Measurements from ENCODE around the gene DUSP6. TPM values are rescaled to one million over a fixed set of nuclear protein-coding genes. Genes with fewer than 3 reads are reported as not detected.
A peak's percentile ranks its signal among the peaks of the same experiment; 100 is the strongest.
"Not testable (repeated sequence)": the region's sequence is repeated elsewhere in the genome, so short reads cannot be mapped to it uniquely, and the experiment has no call there.

The DUSP6 gene
- total RNA-seq, 4 donors from 2014 or later = 31.0 to 40.2 (median 33.8) TPM

DNA sequence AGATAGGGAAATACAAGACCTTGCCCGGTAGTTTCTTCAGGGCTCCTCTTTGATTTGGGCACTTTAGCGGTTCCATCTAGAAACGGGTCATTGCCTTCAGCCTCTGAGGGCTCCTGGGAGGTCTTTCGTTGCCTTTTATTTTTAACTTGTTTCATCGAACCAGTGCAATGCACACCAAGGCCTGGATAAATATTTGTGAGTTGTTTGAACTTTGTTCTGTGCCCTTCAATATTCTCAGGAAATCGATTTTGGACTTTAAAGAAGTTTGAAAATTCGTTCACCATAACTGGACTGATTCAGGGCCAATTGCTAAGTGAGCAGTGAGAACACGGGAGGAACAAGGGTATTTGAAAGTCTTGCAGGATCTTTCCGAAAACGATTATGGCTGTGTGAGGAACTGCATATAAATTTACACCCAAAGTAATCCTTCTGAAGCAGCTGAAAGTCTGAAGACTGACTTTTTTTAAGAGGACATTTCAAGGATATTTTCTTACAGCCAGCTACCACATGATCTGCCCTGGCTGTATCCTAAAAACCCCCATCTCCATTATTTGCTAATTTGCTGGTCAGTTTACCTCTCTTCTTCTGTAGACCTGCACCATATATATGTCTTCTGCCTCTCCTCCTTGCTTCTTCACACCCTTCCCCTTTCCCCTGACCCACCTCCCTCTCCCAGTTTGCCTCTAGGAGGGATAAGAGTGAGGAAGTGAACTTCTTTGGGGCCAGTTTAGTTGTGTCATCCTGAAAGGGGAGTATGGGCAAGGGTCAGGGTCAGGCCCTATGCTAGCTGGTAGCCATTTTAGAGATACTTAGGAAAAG lies 8.0 kb downstream of the DUSP6 start:
- Histone ChIP-seq H3K36me3 (peaks cover 0 to 10% of the 10 kb centered on the region in 2 donors), H3K4me1 (peaks cover 0 to 25% of the 10 kb centered on the region in 2 donors), H3K27ac (no peak overlapping the region), H3K4me3 (replicated peaks in 1 of 3) (no peak overlapping the region), H3K27me3 (no peaks in the 10 kb centered on the region), H3K9me3 (no peaks in the 10 kb centered on the region)
- WGBS, 2 donors = 84 to 85% methylated on average over 10 of the region's 10 CpGs
- TF ChIP-seq POLR2A (IDR thresholded peaks at IDR 0.05) = no peak
- intact Hi-C loops (cut with DNase I) = no loop called here
- DNase-seq = no peak

DNA sequence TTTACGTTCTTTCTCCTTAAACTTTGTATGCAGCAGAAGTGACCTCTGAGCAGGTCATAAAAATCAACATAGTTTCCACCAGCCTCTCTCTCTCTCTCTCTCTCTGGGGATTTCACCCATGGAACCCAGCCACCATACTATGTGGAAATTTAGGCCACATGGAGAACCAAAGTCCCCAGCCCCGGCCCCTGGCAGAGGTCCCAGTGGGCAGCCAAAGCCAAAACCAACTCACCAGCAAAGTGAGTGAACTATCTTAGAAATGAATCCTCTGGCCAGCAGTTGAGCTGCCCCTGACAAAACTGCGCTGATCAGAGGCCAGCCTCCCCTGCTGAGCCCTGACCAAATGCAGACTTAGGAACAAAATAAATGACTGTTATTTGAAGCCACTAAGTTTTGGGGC lies 9.2 kb downstream of the DUSP6 start:
- Histone ChIP-seq H3K9me3 (no peaks in the 10 kb centered on the region), H3K27ac (no peak overlapping the region), H3K27me3 (no peaks in the 10 kb centered on the region), H3K4me3 (replicated peaks in 1 of 3) (no peak overlapping the region), H3K4me1 (peaks cover 0 to 15% of the 10 kb centered on the region in 2 donors), H3K36me3 (peaks cover 0 to 1% of the 10 kb centered on the region in 2 donors)
- 54 to 67% methylated on average over 3 of the region's 3 CpGs for WGBS, 2 donors
- peak; percentile 20 to 25 for DNase-seq
- intact Hi-C loops (cut with DNase I) = no loop called here
- no peak for TF ChIP-seq POLR2A (IDR thresholded peaks at IDR 0.05)
- TF ChIP-seq, protein P1, sequence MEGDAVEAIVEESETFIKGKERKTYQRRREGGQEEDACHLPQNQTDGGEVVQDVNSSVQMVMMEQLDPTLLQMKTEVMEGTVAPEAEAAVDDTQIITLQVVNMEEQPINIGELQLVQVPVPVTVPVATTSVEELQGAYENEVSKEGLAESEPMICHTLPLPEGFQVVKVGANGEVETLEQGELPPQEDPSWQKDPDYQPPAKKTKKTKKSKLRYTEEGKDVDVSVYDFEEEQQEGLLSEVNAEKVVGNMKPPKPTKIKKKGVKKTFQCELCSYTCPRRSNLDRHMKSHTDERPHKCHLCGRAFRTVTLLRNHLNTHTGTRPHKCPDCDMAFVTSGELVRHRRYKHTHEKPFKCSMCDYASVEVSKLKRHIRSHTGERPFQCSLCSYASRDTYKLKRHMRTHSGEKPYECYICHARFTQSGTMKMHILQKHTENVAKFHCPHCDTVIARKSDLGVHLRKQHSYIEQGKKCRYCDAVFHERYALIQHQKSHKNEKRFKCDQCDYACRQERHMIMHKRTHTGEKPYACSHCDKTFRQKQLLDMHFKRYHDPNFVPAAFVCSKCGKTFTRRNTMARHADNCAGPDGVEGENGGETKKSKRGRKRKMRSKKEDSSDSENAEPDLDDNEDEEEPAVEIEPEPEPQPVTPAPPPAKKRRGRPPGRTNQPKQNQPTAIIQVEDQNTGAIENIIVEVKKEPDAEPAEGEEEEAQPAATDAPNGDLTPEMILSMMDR (IDR thresholded peaks at IDR 0.05) = no peak

DNA sequence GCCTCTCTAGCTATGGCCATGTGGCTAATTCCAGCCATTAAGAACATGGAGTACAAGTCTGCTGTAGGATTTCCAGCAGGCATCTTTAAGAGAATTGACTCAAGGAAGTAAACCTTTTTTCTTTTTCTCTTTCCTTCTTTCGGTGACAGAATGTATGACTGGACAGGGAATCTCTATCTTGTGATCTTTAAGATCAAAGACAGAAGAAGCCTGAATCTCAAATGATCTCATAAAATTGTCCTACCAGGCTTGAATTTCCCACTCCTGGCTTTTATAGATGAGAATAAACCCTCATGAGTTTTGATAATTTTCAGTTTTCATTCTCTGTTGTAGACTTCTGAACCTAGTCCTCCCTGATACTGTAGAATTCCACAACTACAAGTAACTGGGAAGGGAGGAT lies 11.4 kb downstream of the DUSP6 start:
- H3K4me1 ChIP-seq = peaks cover 0 to 15% of the 10 kb centered on the region in 2 donors
- TF ChIP-seq POLR2A (IDR thresholded peaks at IDR 0.05) = no peak
- TF ChIP-seq, protein P1 (IDR thresholded peaks at IDR 0.05) = no peak
- intact Hi-C loops (cut with DNase I) = no loop called here
- no peak overlapping the region for H3K27ac ChIP-seq
- H3K4me3 ChIP-seq (replicated peaks in 1 of 3) = no peak overlapping the region
- WGBS, 2 donors = 95% methylated on average over 1 of the region's 1 CpG
- H3K9me3 ChIP-seq = no peaks in the 10 kb centered on the region
- DNase-seq = no peak
- no peaks in the 10 kb centered on the region for H3K27me3 ChIP-seq
- no peaks in the 10 kb centered on the region for H3K36me3 ChIP-seq

DNA sequence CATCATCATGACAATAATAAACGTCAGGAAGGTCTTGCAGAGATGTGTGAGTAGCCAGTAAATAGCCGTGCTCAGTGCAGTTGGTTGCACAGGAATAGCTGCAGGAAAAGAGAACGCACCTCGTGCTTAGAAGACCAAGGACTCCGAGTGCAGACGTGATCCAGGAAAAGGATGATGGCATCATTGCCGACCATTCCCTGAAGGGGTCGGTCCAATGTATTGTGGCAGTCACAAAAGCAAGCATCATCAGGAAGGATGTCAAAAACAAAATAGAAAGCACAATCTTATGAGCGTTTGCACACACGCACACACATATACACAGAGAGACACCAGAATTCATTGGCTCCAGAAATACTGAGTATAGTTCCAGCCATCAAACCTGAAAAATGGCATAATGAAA lies 12.8 kb downstream of the DUSP6 start:
- Histone ChIP-seq H3K36me3 (no peaks in the 10 kb centered on the region), H3K9me3 (no peaks in the 10 kb centered on the region), H3K4me3 (replicated peaks in 1 of 3) (no peak overlapping the region), H3K27ac (no peak overlapping the region), H3K4me1 (peaks cover 0 to 1% of the 10 kb centered on the region in 2 donors), H3K27me3 (no peaks in the 10 kb centered on the region)
- intact Hi-C loops (cut with DNase I) = no loop called here
- TF ChIP-seq POLR2A (IDR thresholded peaks at IDR 0.05) = no peak
- TF ChIP-seq, protein P1 (IDR thresholded peaks at IDR 0.05) = no peak
- 80 to 81% methylated on average over 10 of the region's 10 CpGs for WGBS, 2 donors
- no peak for DNase-seq

DNA sequence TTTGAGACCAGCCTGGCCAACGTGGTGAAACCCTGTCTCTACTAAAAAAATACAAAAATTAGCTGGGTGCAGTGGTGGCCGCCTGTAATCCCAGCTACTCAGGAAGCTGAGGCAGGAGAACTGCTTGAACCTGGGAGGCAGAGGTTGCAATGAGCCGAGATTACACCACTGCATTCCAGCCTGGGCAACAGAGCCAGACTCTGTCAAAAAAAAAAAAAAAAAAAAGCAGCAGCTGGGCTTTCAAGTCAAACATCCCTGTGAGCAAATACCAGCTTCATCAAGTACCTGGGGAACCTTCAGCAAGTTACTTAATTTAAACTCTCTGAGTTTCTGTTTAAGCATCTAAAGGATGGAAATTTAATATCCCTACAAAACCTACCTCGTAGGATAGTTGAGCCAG lies 15.2 kb downstream of the DUSP6 start:
- H3K27me3 ChIP-seq; intact Hi-C loops (cut with DNase I): not testable (repeated sequence)

DNA sequence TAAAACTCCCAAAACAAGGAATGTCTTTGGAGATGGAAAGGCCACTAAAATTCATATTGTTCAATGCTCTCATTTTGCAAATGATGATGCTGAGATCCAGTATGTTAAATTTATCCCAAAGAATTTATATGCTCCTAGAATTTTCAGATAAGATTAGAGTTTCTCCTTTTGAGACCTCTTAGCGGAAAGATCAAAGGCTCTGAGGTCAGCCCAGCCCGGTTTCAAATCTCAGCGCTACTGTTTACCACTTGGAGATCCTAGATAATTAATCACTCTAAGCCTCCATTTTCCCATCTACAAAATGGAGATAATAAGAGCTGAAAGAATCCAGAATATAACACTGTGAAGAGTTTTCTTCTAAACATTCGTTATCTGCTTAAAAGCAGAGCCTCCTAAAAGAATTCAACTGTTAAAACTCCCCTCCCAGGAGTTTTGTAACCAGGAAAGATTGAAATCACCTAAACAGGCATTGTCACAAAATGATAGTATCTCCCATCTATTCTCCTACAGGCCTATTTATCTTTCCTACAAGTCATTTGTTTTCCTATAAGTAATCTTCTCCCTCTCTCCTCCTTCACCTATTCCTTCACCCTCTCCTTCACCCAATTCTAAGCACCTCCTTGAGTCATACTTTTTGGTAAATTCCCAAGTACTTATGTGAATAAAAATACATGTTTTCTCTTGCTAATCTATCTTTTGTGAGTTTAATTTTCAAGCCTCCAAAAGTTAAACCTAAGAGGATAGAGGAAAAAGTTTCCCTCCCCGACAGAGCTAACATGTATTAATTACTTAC lies 16.7 kb downstream of the DUSP6 start:
- TF ChIP-seq, protein P1 (IDR thresholded peaks at IDR 0.05) = no peak
- TF ChIP-seq POLR2A (IDR thresholded peaks at IDR 0.05) = no peak
- no peak for DNase-seq
- intact Hi-C loops (cut with DNase I) = no loop called here

More for the DNA sequence above, 15.2 kb downstream of the DUSP6 start:
- H3K36me3 ChIP-seq; DNase-seq; H3K4me1 ChIP-seq; H3K27ac ChIP-seq; H3K9me3 ChIP-seq; H3K4me3 ChIP-seq (replicated peaks in 1 of 3): not testable (repeated sequence)
- WGBS, 2 donors = 85 to 90% methylated on average over 4 of the region's 4 CpGs

More for the DNA sequence above, 16.7 kb downstream of the DUSP6 start:
- Histone ChIP-seq H3K4me1 (no peaks in the 10 kb centered on the region), H3K9me3 (no peaks in the 10 kb centered on the region), H3K4me3 (replicated peaks in 1 of 3) (no peak overlapping the region), H3K27me3 (no peaks in the 10 kb centered on the region), H3K36me3 (no peaks in the 10 kb centered on the region), H3K27ac (no peak overlapping the region)
- WGBS, 2 donors = 80 to 85% methylated on average over 5 of the region's 5 CpGs
